Cortex of kidney (tissue), 1 donor: ENCODE results near the gene FAM221A.
"Not testable (repeated sequence)": the region's sequence is repeated elsewhere in the genome, so short reads cannot be mapped to it uniquely, and the experiment has no call there.

ENCODE experiments used
- DNase-seq: peaks from one replicate; lab custom pipeline; 2025; lab: John Stamatoyannopoulos, UW

The FAM221A gene, protein sequence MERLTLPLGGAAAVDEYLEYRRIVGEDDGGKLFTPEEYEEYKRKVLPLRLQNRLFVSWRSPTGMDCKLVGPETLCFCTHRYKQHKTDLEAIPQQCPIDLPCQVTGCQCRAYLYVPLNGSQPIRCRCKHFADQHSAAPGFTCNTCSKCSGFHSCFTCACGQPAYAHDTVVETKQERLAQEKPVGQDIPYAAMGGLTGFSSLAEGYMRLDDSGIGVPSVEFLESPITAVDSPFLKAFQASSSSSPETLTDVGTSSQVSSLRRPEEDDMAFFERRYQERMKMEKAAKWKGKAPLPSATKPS

DNA sequence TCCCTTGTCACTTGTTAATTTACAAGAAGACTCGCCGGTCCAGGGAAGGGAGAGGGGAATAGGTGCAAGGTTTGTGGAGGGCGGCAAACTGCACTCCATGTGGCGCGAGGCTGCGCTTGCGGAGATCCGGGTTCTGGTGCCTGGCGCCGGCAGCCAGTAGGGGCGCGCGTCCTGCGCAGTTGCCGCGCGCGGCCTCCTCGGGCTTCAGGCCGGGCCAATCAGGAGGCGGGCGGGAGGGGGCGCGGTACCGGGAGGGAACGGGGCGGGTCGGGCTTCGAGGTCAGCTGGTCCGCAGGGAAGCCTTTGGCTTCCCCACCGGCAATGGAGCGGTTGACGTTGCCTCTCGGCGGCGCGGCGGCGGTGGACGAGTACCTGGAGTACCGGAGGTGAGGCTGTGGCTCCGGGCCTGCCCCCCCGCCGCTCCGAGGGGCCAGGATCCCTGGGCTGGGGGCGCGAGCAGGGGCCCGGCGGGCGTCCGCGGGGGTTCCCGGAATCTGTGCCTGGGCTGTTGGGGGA lies at the start of gene FAM221A:
Gene FAM221A, plus strand, starts transcription at position 302 of the 516 bp plus-strand sequence. Its CDS starts 20 bp downstream, at position 322.
- DNase-seq = no peak

DNA sequence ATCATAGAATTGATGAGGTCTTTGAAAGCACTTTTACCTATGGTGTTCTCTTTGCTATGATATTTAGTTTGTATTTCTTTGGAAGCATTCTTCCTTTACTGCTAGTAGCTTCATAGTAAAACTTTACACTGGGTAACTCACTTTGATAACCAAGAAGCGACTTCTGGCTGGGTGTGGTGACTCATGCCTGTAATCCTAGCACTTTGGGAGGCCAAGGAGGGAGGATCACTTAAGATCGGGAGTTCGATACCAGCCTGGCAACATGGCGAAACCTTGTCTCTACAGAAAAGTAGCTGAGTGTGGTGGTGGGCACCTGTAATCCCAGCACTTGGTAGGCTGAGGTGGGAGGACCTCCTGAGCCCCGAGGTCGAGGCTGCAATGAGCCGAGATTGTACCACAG lies 46.6 kb upstream of the FAM221A start:
- DNase-seq = no peak

DNA sequence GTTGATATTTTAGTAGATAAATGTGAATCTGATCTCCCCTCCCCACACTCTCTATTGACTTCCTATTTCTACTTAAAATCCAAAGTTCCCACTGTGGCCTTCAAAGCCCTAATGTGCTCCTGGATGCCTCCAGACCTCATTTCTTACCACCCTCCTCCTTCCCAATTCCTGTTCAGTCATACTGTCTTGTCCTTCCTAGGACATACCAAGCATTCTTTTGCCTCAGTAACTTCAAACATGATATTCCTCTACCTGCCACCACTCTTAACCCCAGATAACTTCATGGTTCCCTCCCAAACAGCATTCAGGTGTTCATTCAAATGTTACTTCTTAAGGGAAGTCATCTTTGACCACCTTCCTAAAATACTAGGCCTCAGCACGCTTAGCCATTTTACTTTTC lies 34.2 kb upstream of the FAM221A start:
- no peak for DNase-seq

DNA sequence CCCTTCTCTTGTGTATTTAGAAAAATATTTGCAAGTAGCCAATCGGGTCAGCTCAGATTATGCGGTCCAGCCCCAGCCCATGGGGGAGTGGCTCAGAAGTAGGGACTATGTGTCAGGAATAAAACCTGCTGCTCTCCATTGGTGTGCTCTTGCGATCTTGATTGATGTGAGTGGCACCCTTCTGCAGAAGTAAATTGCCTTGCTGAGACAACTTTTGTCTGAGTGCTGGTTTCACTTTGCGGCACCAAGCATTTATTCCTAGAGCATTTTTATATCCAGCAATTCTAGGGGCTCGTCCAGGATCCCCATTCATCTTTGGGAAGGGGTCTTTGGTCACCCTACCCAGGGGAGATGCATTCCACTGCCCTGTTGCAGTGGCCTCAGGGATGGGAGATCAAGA lies 26.1 kb upstream of the FAM221A start:
- no peak for DNase-seq

DNA sequence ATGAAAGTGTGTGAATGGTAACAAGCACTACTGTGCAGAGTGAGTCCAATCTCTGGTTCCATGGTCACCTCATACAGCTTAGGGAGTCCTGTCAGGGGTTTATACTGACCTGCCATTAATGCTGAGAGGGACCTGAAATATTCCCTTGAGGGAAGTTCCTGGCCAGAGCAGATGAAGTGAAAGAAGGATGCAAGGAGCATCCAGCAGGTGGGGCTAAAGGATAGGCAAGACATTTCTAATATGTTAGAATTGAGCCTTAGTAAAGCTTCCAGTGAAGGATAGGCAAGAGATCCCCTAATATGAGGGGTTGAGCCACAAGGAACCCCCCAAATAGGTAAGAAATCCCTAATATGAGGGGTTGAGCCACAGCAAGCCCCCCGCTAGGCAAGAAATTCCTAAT lies 25.5 kb upstream of the FAM221A start:
- DNase-seq = no peak

DNA sequence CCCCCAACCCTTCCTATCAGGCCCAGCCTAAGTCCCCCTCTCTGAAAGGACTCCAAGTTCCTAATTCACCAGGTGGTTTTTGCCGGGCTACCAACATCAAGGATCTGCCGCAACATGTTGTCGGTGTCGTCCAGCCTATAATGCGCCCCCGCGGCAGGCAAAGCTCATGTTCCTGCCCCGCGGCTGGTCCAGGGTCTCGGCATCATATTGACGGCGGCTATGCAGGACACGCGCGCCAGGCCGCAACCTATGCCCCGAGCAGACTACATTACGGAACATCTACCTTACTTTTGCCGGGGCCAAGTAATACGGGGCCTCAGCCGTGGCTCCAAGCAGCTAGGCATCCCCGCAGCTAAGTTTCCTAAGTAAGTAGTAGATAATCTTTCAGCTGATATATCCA lies 24.6 kb upstream of the FAM221A start:
- DNase-seq = no peak

DNA sequence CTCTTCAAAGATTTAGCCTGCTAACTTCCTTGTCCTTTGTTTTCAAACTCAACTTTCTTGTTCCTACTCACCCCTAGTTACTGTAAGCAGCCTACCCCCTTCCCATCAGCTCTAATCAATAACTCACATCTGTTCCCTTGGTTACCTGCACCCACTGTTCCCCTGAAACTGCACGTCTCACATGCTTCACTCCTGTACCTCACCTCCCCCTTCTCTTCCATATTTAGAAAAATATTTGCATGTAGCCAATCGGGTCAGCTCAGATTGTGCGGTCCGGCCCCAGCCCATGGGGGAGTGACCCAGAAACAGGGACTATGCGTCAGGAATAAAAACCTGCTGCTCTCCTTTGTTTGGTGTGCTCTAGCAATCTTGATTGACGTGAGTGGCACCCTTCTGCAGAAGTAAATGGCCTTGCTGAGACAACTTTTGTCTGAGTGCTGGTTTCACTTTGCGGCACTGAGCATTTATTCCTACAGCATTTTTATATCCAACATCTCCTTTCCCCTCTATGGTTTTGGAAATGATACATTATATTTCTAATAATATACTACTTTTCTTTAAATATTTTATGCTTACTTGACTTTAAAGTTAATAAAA lies 21.1 kb upstream of the FAM221A start:
- DNase-seq = no peak

DNA sequence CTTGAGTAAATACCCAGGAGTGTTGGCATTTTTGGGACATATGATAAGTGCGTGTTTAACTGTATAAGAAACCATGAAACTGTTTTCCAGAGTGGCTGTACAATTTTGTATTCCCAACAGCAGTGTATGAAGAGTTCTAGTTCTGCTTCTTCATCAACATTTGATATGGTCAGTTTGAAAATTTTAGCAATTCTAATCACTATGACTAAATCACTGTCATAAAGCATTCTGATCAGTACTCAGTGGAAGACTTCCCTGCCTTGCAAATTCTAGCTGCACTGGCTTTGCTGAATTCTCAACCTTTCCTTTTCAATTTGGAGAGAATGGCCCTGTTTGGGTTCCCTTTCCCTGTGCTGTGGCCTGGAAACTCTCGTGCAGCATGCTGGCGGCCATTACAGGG lies 18.6 kb upstream of the FAM221A start:
- no peak for DNase-seq

DNA sequence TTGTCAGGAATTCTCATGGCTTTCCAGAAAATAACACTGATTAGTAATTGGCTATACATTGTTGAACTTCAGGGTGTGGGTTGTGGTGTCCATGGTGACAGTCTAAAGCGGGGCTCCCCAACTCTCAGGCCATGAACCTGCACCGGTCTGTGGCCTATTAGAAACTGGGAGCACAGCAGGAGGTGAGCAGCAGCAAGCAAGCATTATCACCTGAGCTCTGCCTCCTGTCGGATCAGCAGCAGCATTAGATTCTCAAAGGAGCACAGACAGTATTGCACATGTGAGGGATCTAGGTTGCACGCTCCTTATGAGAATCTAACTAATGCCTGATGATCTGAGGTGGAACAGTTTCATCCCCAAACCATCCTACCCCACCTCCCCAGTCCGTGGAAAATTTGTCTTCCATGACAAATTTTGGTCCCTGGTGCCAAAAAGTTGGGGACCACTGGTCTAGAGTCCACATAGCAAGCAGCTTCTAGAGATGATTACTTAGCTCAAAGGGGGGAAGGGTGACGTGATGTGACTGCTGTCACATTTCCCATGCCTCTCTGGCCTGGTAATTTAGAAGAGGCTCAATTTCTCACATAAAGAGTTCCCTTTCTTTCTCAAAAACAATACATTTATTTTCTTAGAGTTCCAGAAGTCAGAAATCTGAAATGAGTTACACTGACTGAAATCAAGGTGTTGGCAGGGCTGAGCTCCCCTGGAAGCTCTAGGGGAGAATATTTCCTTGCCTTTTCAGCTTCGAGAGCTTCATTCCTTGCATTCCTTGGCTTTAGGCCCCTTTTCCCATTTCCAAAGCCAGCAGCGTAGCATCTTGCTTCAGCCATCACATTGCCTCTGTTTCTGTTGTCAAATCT lies 17.6 kb upstream of the FAM221A start:
- no peak for DNase-seq

DNA sequence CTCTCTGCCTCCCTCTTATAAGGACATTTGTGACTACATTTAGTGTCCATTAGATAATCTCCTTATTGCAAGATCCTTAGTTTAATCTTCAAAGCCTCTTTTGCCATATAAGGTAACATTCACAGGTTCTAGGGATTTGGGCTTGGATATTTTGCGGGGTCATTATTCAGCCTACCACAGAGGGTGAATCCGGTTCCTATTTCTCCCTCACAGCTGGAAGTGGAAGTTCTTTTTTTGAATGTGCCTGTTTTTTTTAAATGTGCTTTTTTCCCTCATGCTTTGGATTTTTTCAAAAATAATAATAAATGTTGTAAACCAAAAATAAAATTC lies 17.1 kb upstream of the FAM221A start:
- no peak for DNase-seq

DNA sequence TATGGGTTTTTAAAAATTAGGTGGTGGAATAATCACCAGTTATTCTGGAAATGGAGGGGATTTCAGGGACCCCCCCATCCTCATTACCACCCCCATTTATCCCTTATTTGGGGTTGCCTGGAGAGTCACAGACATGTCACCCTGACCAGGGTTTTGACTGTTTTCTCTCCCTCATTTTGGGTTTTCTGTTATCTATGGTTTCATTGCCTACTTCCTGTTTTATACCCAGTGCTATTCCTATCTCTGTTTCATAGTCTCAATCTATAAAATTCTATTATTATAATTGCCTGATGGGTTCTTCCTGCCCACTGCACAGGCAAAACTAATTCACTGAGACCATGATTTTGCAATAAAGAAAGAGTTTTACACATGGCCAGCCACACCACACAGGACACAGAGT lies 15.9 kb upstream of the FAM221A start:
- no peak for DNase-seq

DNA sequence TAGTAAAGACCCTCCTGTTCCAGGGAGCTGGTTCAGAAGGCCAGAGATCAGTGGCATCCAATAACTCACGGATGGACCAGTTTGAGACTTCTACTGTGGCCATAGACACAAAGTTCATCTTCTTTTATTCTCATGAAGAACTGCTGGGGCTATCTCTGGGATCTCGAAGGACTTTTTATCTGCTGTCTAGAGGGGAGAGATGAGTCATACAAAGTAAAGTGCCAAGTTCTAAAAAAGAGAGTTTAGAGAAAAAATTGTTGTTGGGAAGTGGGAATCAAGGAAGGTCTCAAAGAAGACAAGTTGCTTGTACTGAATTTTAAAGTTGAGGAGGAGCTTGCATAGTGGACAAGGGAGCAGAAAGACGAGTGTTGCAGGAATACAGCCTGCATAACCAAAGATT lies 8.0 kb upstream of the FAM221A start:
- no peak for DNase-seq

DNA sequence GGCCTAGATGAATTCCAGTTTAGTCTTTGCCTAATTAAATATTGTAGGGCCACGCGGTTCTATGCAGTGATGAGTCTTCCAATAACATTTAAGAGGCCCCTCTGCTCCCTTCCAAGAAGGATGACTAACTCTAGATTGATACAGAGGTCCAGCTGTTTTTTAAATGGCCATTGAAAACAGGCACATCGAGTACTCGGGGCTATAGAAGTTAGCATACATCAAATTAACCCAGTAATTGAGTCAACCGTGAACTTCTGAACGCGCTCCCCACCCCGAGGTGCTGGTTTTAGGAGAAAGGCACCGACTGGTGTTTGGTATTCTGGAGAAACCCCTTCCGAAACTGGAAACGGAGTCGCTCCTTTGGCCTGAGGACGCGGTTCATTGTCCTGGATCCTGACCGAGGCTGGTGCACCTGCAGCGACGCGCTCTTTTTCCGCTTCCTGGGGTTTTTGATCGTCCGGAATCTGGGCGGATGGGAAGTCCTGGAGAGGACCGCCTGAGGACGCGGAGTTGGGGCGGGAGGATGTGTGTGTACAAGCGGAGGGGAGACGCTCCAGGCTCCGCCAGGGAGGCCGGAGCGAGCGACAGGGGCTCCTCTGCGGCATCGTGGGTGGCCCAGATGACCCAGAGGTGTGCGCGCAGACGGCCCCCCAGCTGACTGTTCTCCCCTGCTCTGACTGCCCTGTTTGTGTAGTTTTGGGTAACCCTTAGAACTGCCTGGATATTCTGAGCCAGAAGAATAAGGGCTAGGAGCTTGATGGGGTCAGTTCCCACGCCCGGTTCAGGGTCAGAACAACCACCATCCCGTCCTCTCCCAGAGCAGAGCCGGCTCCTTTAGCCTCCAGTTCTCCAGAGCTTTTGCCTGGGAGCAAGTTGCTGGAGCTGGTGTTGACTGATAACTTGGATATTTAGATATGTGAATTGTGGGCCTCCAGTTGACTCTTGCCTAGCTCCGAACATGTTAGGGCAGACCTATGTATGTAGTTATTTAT lies 711 bp downstream of the FAM221A start:
- no peak for DNase-seq

DNA sequence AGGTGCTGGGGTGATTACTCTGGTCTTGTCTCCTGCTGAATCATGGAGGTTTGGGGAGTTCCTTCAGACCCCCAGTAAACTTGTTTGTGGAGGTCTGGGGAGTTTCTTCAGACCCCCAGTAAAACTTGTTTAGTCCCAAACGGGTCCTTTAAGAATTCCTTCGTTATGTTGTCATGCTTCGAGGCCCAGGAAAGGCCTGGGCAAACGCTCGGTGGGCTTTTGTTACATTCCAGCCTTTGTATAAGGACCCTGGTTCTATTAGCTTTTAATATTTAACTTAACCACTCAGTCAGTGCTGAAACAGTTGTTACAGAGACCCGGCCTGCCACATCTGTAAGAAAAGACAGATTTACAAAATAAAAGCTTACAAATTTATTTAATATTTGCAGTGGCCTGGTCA lies 4.0 kb downstream of the FAM221A start:
- DNase-seq = not testable (repeated sequence)

DNA sequence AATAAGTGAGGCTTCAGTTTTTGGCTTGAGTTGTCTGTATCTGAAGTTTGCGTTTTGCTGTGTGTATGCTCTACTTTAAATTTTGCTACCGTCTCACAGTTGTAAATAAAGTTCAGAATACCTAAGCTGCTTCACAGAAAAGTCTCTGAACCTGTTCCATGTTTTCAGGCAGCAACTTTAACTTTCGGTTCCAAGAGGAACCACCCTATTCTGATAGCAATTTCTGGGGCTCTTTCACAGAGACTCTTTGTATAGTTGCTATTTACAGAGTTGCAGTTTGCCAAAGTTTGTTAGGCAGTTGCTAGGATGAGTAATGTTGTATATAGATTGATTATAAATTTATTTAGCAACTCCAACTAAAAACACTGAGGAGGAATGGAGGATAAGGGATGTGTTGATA lies 5.7 kb downstream of the FAM221A start:
- DNase-seq = no peak

DNA sequence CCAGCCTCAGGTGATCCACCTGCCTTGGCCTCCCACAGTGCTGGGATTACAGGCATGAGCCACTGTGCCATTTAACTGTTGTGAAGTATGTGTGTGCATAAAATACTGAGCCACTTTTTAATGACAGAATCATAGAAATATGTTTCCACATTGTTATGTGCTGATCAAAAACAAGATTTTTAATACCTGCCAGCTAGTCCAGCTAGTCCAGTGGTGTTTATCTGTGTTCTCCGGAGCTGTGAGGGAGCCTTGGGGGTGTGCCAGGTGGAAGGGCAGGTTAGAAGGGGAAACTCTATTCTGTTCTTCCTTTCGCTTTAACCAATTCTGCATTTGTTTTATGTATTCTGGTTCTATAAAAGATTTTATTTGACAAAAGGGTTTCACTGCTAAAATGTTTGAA lies 7.0 kb downstream of the FAM221A start:
- no peak for DNase-seq

DNA sequence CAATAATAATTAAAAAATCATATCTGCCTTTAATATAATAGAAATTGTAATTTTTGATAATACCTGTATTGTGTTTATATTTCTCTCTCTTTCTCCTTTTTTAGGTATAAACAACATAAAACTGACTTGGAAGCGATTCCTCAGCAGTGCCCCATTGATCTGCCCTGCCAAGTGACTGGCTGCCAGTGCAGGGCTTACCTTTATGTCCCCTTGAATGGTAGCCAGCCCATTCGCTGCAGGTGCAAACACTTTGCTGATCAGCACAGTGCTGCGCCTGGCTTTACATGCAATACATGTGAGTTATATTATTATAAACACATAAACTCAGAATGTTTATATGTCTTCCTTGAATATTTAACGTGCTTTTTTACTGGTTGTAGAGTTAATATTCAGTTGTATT lies 9.2 kb downstream of the FAM221A start:
- DNase-seq = no peak

DNA sequence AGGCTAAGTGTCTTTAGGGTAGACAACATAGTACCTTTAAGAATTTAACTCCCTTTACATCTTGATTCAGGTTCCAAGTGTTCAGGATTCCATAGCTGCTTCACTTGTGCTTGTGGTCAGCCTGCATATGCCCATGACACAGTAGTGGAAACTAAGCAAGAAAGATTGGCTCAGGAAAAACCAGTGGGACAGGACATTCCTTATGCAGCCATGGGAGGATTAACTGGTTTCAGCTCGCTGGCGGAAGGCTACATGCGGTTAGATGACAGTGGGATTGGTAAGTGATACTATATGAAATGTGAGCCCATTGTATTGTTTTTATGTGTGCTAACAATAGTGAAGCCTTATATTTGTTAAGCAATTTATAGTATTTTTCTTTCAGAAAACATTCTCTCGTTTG lies 11.3 kb downstream of the FAM221A start:
- no peak for DNase-seq

DNA sequence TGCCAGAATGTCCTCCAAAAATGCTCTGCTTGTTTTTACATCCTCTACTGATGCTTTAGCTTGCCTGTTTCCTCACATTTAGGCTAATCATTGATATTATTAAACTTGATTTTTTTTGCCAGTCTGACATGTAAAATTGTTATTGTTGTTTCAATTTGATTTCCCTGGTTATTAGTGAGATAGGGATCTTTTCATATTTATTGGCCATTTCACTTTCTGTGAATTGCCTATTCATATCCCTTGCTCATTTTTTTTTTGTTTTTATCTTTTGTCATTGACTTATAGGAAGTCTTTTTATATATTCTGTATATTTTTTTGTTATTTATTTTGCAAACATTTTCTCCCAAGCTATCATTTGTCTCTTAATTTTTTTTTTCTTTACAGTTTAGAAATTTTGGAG lies 13.2 kb downstream of the FAM221A start:
- no peak for DNase-seq

DNA sequence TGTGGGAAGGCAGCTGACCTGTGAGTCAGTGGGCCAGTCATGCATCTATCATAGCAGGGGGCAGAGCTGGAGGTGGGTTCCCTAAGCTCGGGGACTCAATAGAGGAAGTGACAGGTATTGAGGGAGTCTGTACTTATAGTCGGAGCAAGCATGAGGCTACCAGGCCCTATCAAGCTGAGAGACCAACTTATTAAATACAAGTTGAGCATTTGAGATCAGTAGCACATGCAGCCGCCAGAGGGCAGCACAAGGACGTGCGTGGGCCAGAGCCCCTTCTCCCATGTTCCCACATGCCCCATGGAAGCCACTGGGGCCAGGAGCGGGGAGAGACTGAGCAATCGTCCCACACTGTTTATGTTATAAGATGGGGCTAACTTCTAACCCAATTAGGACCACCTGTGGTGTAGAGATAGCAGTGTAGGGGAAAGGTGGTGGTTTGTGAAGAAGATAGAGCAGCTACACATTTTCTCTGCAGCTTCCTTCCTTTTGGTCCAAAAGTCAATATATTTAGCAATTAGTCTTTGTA lies 17.0 kb downstream of the FAM221A start:
- no peak for DNase-seq

DNA sequence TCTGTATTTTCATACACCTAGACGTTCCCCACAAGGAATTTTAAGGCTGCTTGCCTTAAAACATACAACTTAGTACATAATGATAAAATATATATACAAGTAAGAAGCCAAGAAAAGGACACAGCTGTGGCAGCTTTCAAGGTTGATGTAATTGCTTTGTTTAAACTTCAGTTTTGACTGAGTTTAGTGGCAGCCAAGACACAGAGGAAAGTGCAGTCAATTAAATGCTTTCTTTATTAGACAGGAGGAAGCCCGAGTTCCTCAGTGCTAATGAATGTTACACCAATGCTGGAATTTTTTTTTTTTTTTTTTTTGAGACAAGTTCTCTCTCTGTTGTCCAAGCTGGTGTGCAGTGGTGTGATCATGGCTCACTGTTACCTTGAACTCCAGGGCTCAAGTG lies 18.8 kb downstream of the FAM221A start:
- no peak for DNase-seq

DNA sequence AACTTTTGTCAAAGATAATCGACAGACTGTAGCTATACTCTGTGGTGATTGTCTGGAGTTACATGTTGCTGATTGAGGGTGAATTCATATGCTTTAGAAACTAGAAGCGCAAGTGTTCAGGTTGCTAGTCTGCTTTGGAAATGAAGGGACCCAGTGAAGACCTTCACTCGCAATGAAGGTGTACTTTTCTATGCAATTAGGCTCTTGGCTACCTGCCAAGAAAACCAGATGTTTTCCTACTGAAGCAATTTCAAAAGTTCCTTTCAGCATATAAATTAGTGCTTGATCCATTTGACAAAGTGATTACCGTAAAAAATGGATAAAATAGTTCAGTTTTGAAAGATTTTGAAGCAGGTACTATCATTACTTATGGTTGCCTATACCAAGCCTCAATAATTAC lies 20.0 kb downstream of the FAM221A start:
- DNase-seq = no peak
